ENCODE data around the gene AHRR. TPM values are rescaled to one million over a fixed set of nuclear protein-coding genes. Genes with fewer than 3 reads are reported as not detected.

AHRR gene
- total and polyA plus RNA-seq, 9 donors: 1.4 to 6.9 (median 2.8) TPM

DNA sequence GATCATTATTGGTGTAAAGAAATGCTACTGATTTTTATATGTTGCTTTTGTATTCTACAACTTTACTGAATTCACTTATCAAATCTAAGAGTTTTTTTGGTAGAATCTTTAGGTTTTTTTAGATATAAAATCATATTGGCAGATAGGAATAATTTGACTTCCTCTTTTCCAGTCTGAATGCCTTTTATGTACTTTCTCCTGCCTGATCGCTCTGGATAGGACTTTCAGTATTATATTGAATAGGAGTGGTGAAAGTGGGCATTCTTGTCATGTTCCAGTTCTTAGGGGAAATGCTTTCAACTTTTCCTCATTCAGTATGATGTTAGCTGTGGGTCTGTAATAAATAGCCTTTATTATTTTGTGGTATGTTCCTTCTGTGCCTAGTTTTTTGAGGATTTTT lies 8.3 kb downstream of the AHRR start:
- Histone ChIP-seq H3K4me3 (ENCODE audit: low read length) (no peak overlapping the region), H3K9me3 (replicated peaks; ENCODE audit: control insufficient read depth, low read depth, low read length) (no peaks in the 10 kb centered on the region), H3K4me1 (ENCODE audit: control insufficient read depth, insufficient read depth, low read length) (no peaks in the 10 kb centered on the region), H3K27me3 (ENCODE audit: control insufficient read depth, insufficient read depth, low read length) (peaks cover 8% of the 10 kb centered on the region), H3K27ac (ENCODE audit: low read length) (no peak overlapping the region), H3K36me3 (ENCODE audit: control insufficient read depth, insufficient read depth, low read length) (no peaks in the 10 kb centered on the region)
- no CpG with 5 or more reads among the region's 1 CpG for WGBS (ENCODE audit: insufficient coverage)
- no peak for DNase-seq

DNA sequence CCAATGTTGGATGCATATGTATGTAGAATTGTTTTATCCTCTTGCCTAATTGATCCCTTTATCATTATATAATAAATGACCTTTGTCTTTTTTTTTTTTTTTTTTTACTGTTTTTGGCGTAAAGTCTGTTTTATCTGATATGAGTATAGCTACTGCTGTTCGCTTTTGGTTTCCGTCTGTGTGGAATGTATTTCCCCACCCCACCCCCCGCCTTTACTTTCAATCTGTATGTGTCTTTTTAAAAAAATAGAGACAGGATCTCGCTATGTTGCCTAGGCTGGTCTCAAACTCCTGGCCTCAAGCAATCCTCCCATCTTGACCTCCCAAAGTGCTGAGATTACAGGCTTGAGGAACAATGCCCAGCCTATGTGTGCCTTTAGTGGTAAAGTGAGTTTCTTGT lies 11.3 kb downstream of the AHRR start:
- no peaks in the 10 kb centered on the region for H3K9me3 ChIP-seq (replicated peaks; ENCODE audit: control insufficient read depth, low read depth, low read length)
- H3K4me1 ChIP-seq (ENCODE audit: control insufficient read depth, insufficient read depth, low read length): peaks cover 4% of the 10 kb centered on the region
- WGBS (ENCODE audit: insufficient coverage): 100% methylated on average over 1 of the region's 5 CpGs
- no peak for DNase-seq
- H3K36me3 ChIP-seq (ENCODE audit: control insufficient read depth, insufficient read depth, low read length): no peaks in the 10 kb centered on the region
- no peaks in the 10 kb centered on the region for H3K27me3 ChIP-seq (ENCODE audit: control insufficient read depth, insufficient read depth, low read length)
- no peak overlapping the region for H3K4me3 ChIP-seq (ENCODE audit: low read length)
- no peak overlapping the region for H3K27ac ChIP-seq (ENCODE audit: low read length)

DNA sequence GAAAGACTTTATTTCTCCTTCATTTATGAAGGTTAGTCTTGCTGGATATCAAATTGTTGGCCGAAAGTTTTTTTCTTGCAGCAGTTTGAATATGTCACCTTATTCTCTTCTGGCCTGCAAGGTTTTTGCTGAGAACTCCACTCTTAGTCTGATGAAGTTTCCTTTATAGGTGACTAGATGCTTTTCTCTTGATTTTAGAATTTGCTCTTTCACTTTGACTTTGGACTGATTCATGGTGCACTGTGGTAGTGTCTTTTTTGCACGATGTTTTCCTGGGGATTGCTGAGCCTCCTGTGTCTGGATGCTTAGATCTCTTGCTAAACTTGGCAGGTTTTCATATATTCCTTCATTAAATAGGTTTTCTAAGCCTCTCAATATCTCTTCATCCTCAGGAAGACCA lies 12.4 kb downstream of the AHRR start:
- Histone ChIP-seq H3K27ac (ENCODE audit: low read length) (no peak overlapping the region), H3K4me1 (ENCODE audit: control insufficient read depth, insufficient read depth, low read length) (peaks cover 4% of the 10 kb centered on the region), H3K4me3 (ENCODE audit: low read length) (no peak overlapping the region), H3K9me3 (replicated peaks; ENCODE audit: control insufficient read depth, low read depth, low read length) (no peaks in the 10 kb centered on the region), H3K36me3 (ENCODE audit: control insufficient read depth, insufficient read depth, low read length) (no peaks in the 10 kb centered on the region), H3K27me3 (ENCODE audit: control insufficient read depth, insufficient read depth, low read length) (no peaks in the 10 kb centered on the region)
- WGBS (ENCODE audit: insufficient coverage): no CpG with 5 or more reads among the region's 2 CpGs
- DNase-seq: no peak

DNA sequence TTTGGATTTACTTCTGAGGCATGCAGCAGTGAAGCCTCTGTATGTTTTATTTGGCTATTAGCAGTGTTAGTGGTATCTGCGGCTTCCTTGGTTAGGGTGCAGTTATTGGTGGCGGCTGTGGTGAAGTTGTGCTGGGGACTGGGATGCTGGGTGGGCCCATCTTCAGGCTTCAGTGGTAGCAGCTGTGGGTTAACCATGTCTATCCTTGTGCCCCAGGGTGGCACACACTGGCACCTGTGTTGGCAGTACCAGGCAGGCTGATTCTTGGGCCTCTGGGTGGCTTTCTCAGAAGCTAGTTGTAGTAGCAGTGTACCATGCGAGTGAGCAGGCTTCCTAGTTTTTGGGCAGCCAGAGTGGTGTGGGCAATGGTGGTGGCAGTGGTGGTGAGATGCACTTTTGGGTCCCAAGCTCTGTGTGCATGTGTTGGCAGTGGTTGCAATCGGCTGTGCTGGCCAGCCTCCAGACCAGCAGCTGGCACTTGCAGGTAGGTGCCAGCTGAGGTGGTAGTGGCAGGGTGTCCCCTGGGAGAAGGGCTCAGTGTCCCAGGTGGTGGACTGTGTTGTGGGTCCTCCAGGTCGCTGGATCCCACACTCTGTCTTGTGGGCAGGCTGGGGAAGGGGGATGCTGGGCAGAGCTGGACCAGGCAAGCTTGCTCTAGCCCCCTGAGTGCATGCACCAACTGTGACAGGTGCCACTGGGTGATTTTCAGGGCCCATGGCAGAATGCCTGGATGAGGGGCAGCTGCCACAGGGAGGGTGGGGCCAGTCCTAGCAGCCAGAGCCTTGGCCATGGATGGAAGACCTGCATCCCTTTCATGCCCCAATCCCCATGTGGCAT lies 13.6 kb downstream of the AHRR start:
- H3K4me1 ChIP-seq (ENCODE audit: control insufficient read depth, insufficient read depth, low read length): peaks cover 4% of the 10 kb centered on the region

DNA sequence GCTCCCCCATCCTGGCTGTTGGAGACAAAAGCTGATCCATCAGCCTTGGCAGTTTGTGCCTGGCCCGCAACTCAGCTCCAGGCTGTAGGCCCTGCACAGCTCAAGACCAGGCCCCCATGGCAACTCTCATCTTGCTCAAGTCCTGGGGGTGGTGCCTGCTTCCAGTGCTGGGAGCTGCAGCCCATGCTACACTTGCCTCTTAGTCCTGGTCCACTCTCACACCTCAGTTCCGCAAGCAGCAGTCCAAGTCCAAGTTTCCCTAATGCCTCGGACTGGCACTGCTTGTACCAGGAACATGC lies 14.2 kb downstream of the AHRR start:
- Histone ChIP-seq H3K9me3 (replicated peaks; ENCODE audit: control insufficient read depth, low read depth, low read length) (no peaks in the 10 kb centered on the region), H3K4me1 (ENCODE audit: control insufficient read depth, insufficient read depth, low read length) (peaks cover 4% of the 10 kb centered on the region), H3K36me3 (ENCODE audit: control insufficient read depth, insufficient read depth, low read length) (no peaks in the 10 kb centered on the region), H3K27me3 (ENCODE audit: control insufficient read depth, insufficient read depth, low read length) (no peaks in the 10 kb centered on the region), H3K4me3 (ENCODE audit: low read length) (no peak overlapping the region), H3K27ac (ENCODE audit: low read length) (no peak overlapping the region)
- no peak for DNase-seq
- WGBS (ENCODE audit: insufficient coverage): 100% methylated on average over 1 of the region's 3 CpGs

More for the DNA sequence above, 13.6 kb downstream of the AHRR start:
- Histone ChIP-seq H3K4me3 (ENCODE audit: low read length) (no peak overlapping the region), H3K27me3 (ENCODE audit: control insufficient read depth, insufficient read depth, low read length) (no peaks in the 10 kb centered on the region), H3K36me3 (ENCODE audit: control insufficient read depth, insufficient read depth, low read length) (no peaks in the 10 kb centered on the region), H3K27ac (ENCODE audit: low read length) (no peak overlapping the region), H3K9me3 (replicated peaks; ENCODE audit: control insufficient read depth, low read depth, low read length) (no peaks in the 10 kb centered on the region)
- peak; percentile 63 for DNase-seq
- WGBS (ENCODE audit: insufficient coverage): 82% methylated on average over 5 of the region's 5 CpGs

DNA sequence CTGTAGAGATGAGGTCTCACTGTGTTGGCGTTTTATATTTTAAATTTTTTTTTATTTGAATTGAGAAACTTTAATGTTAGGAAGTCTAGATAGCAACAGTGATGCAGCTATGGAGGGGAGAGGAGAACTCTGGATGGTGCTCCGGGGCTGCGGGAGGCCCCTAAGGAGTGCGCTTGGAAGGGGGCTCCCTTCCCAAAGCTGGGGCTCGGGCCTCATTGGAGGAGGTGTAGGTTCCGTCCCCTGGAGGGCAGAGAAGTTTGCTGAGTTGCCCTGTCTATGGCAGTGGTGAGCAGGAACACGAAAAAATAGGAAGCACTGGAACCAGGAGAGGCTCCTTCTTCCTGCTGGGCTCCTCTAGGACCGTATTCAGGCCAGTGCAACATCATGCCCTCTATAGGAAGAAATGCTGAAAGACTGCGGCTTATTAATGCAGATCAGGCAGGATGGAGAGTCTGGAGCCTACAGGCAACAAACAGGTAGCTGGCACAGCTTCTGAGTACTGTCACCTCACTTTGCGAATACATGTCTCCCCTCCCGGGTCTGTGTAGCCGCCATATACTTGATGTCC lies 16.1 kb downstream of the AHRR start:
- Histone ChIP-seq H3K9me3 (replicated peaks; ENCODE audit: control insufficient read depth, low read depth, low read length) (no peaks in the 10 kb centered on the region), H3K27ac (ENCODE audit: low read length) (no peak overlapping the region), H3K4me3 (ENCODE audit: low read length) (no peak overlapping the region), H3K4me1 (ENCODE audit: control insufficient read depth, insufficient read depth, low read length) (peaks cover 4% of the 10 kb centered on the region), H3K36me3 (ENCODE audit: control insufficient read depth, insufficient read depth, low read length) (no peaks in the 10 kb centered on the region), H3K27me3 (ENCODE audit: control insufficient read depth, insufficient read depth, low read length) (peaks cover 2% of the 10 kb centered on the region)
- 71% methylated on average over 7 of the region's 12 CpGs for WGBS (ENCODE audit: insufficient coverage)
- DNase-seq: no peak

DNA sequence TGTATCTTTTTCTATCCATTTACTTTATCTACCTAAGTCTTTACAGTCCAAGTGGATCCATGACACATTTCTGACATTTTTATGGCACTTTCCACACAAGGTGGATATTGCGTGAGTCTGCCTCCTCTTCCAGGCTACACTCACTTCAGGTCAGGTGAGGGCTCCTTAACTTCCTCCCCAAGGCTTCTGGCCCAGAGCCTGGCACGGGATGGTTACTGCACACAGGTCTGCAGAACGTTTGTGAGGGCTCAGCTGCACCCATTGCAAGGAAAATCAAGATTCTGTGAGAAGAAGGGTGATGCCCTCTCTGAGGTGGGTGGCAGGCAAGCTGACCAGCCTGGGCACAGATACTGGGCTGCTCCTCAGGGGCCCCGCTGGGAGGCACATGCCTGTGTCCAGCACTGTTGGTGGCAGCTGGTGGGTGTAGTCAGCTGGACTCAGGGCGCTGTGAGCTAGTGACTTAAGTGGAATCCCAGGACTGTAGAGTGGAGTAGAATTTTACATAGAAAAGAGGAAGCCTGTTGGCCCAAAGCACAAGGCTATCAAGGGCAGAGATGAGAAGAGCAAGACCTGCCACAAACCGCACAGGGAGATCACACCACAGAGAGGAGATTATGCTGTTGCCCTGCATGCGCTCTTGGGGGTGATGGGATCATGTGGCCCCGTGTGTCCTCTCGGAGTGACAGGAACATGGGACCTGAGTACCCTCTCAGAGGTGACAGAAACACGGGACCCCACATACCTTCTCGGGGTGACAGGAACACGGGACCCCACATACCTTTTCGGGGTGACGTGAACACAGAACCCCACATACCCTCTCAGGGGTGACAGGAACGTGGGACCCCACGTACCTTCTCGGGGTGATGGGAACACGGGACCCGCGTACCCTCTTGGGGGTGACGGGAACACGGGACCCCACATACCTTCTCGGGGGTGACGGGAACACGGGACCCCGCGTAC lies 21.3 kb downstream of the AHRR start:
- WGBS (ENCODE audit: insufficient coverage): 92% methylated on average over 25 of the region's 27 CpGs
- no peak overlapping the region for H3K4me3 ChIP-seq (ENCODE audit: low read length)
- no peaks in the 10 kb centered on the region for H3K36me3 ChIP-seq (ENCODE audit: control insufficient read depth, insufficient read depth, low read length)
- H3K4me1 ChIP-seq (ENCODE audit: control insufficient read depth, insufficient read depth, low read length): peaks cover 15% of the 10 kb centered on the region
- no peak overlapping the region for H3K27ac ChIP-seq (ENCODE audit: low read length)
- peaks cover 27% of the 10 kb centered on the region for H3K27me3 ChIP-seq (ENCODE audit: control insufficient read depth, insufficient read depth, low read length)
- peaks cover 5% of the 10 kb centered on the region for H3K9me3 ChIP-seq (replicated peaks; ENCODE audit: control insufficient read depth, low read depth, low read length)
- no peak for DNase-seq

DNA sequence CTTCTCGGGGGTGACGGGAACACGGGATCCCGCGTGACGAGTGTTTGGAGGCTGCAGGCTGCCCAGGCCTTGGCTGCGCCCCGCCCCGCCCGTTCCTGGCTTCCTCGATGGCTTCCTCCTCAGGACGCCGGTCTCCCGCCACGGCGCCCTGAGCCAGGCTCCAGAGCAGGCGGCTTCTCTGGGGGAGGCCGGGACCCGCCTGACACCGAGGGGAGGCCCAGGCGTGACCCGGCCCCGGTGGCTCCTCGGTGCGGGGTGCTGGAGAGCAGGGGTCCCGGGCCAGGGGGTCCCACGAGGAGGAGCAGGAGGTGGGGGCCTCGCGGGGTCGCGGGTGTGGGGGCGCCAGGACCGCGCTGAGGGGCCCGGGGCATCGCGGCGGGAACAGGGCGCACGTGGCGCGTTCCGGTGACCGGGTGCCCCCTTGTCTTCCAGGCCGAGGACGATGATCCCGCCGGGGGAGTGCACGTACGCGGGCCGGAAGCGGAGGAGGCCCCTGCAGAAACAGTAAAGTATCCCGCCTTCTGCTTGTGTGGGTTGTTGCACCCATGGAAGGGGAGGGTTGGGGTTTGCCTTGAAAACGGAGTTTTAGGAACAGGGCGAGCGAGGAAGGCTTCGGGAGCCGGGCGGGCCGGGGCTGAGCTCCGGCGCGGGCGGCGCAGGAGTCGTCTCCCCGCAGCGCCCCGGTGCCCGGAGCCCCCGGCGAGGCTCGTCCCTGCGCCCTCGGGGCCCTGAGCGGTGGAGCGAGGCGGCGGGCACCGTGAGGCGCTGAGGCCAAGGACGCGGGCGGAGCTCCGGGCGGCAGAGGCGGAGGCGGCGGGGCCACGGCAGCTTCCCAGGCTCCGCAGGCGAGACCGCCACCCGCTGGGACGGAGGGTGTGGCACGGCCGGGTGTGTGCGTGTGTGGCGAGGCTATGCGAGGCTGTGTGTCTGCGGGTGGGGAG lies 22.2 kb downstream of the AHRR start:
- DNase-seq: peak; percentile 76
- Histone ChIP-seq H3K4me3 (ENCODE audit: low read length) (peak overlapping the region; percentile 27), H3K36me3 (ENCODE audit: control insufficient read depth, insufficient read depth, low read length) (no peaks in the 10 kb centered on the region), H3K27ac (ENCODE audit: low read length) (no peak overlapping the region), H3K27me3 (ENCODE audit: control insufficient read depth, insufficient read depth, low read length) (peaks cover 29% of the 10 kb centered on the region), H3K4me1 (ENCODE audit: control insufficient read depth, insufficient read depth, low read length) (peaks cover 15% of the 10 kb centered on the region), H3K9me3 (replicated peaks; ENCODE audit: control insufficient read depth, low read depth, low read length) (peaks cover 5% of the 10 kb centered on the region)
- 27% methylated on average over 81 of the region's 102 CpGs for WGBS (ENCODE audit: insufficient coverage)

DNA sequence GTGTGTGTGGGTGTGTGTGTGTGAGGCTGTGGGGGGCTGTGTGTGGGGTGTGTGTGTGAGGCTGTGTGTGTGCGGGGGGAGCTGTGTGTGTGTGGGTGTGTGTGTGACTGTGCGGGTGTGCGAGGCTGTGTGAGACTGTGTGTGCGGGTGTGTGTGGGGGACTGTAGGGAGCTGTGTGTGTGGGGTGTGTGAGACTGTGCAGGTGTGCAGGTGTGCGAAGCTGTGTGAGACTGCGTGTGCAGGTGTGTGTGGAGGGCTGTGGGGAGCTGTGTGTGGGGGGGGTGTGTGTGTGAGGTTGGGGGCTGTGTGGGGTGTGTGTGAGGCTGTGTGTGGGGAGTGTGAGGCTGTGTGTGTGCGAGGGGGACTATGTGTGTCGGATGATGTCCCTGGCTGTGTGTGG lies 23.2 kb downstream of the AHRR start:
- peaks cover 29% of the 10 kb centered on the region for H3K27me3 ChIP-seq (ENCODE audit: control insufficient read depth, insufficient read depth, low read length)
- H3K4me1 ChIP-seq (ENCODE audit: control insufficient read depth, insufficient read depth, low read length): peaks cover 15% of the 10 kb centered on the region
- 94% methylated on average over 8 of the region's 8 CpGs for WGBS (ENCODE audit: insufficient coverage)
- H3K36me3 ChIP-seq (ENCODE audit: control insufficient read depth, insufficient read depth, low read length): no peaks in the 10 kb centered on the region
- peaks cover 5% of the 10 kb centered on the region for H3K9me3 ChIP-seq (replicated peaks; ENCODE audit: control insufficient read depth, low read depth, low read length)
- no peak for DNase-seq
- H3K27ac ChIP-seq (ENCODE audit: low read length): no peak overlapping the region
- no peak overlapping the region for H3K4me3 ChIP-seq (ENCODE audit: low read length)

Measured in muscle of leg (tissue), 11 donors.